WI38 (cell line): ENCODE data around the gene LPAR2.

Experiments used
- H3K4me3 ChIP-seq: 2 replicates; pipeline ENCODE4 v1.5.1; 2011; ENCODE audit warnings: low read depth, mild to moderate bottlenecking, control low read depth, low read length
- CTCF ChIP-seq: IDR thresholded peaks from 2 replicates; pipeline ENCODE4 v1.5.1; 2012; ENCODE audit warnings: low read depth, mild to moderate bottlenecking, control low read depth, low read length

The LPAR2 gene

GRCh38 chr19:19645233-19645870, 17.3 kb upstream of the LPAR2 start:
- no peak overlapping the region for H3K4me3 ChIP-seq
- no peak for TF ChIP-seq CTCF

GRCh38 chr19:19644054-19644388, 16.0 kb upstream of the LPAR2 start:
- no peak; the same call in 1 of the 2 replicates for TF ChIP-seq CTCF
- H3K4me3 ChIP-seq: peak overlapping the region; percentile 93

GRCh38 chr19:19643158-19644053, 15.4 kb upstream of the LPAR2 start, which contains the start of gene GMIP:
TSS of gene GMIP (minus strand) at chr19:19643657. CDS start at chr19:19643529, 128 bp downstream.
- H3K4me3 ChIP-seq: peak within 1 kb of the TSS; percentile 93
- peak; percentile 80; the same call in 1 of the 2 replicates for TF ChIP-seq CTCF

- no peak for TF ChIP-seq CTCF
These were observed 14.6 kb upstream of the LPAR2 start for GRCh38 chr19:19642506-19643157.

GRCh38 chr19:19637523-19638251, 9.7 kb upstream of the LPAR2 start:
- no peak overlapping the region for H3K4me3 ChIP-seq
- TF ChIP-seq CTCF: no peak

More at GRCh38 chr19:19642506-19643157, 14.6 kb upstream of the LPAR2 start:
- peak overlapping the region; percentile 93 for H3K4me3 ChIP-seq

- no peak overlapping the region for H3K4me3 ChIP-seq
These were observed 9.1 kb upstream of the LPAR2 start for GRCh38 chr19:19637186-19637522.

More at GRCh38 chr19:19637186-19637522, 9.1 kb upstream of the LPAR2 start:
- no peak for TF ChIP-seq CTCF
